Stomach (tissue), 4 donors: ENCODE results near the gene ADCK2.

ENCODE experiments used
- POLR2AphosphoS5 ChIP-seq, 3 donors: sonication (generic); formaldehyde crosslinking; IDR thresholded peaks; one replicate each; pipeline ENCODE4 v1.6.1; 2016; ENCODE audit warnings: antibody characterized with exemption in 3 of 3
- TF ChIP-seq, protein P1 (sequence below), 7 experiments: fragments of 450-650 bp in 4 of 7; fragments of 200-600 bp in 3 of 7; sonication (generic) in 3 of 7; IDR thresholded peaks; one replicate each; pipeline ENCODE4 v1.5.1; 2016 to 2019; ENCODE audit warnings: antibody characterized with exemption in 7 of 7, control low read depth in 2 of 7, mild to moderate bottlenecking in 1 of 7

- TF ChIP-seq POLR2AphosphoS5 (IDR thresholded peaks at IDR 0.05), result no peak
- TF ChIP-seq, protein P1, sequence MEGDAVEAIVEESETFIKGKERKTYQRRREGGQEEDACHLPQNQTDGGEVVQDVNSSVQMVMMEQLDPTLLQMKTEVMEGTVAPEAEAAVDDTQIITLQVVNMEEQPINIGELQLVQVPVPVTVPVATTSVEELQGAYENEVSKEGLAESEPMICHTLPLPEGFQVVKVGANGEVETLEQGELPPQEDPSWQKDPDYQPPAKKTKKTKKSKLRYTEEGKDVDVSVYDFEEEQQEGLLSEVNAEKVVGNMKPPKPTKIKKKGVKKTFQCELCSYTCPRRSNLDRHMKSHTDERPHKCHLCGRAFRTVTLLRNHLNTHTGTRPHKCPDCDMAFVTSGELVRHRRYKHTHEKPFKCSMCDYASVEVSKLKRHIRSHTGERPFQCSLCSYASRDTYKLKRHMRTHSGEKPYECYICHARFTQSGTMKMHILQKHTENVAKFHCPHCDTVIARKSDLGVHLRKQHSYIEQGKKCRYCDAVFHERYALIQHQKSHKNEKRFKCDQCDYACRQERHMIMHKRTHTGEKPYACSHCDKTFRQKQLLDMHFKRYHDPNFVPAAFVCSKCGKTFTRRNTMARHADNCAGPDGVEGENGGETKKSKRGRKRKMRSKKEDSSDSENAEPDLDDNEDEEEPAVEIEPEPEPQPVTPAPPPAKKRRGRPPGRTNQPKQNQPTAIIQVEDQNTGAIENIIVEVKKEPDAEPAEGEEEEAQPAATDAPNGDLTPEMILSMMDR (IDR thresholded peaks at IDR 0.05), result no peak
Measured at GRCh38 chr7:140671966-140672365, 779 bp upstream of the ADCK2 start.
